SK-N-MC (cell line): Measurements from ENCODE around the gene TIMM44.

ENCODE experiments used
- EZH2 ChIP-seq: fragments of 200-600 bp; sonication (generic); IDR thresholded peaks from one replicate; pipeline ENCODE4 v1.6.1; 2017; ENCODE audit warnings: antibody characterized with exemption
- POLR2AphosphoS5 ChIP-seq: IDR thresholded peaks from 2 replicates; pipeline ENCODE4 v1.6.1; 2012; ENCODE audit warnings: mild to moderate bottlenecking, low read depth, low read length, borderline replicate concordance

DNA sequence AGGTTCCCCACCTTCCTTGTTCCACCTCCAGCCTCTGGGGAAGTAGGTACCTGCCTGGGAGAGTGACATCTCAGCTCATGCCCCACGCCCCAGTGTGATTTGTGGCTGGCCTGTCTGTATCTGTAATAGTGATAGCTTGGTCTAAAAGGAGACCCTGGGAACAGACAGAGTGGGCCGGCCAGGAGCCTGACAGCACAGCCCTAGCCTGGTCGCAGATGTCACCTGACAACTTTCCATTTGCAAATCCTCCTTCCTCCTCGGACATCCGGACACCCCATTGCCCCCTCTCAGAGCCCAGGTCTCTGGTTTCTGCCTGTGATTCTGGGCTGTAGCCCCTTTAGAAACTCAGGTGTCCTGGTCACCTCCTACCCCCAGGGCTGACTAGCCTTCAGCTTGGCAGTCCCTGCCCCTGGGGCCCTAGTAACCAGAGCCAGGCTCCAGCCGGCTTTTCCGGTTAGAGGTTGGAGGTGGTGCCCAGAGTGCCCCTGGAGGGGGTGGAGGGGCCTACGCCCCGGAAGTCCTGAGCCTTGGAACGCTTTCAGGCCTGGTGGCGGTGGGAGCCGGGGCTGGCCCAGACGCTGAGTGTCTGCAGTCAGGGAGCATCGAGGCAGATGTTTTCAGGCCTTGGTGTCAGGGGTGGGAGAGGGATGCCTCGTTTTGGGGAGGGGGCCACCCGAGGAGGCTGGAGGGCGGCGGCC is 48.7 kb downstream of the TIMM44 start:
- TF ChIP-seq EZH2 (no peak), POLR2AphosphoS5 (no peak)
